HG03521 (cell line): ENCODE results near the gene SCN4A.
A peak's percentile ranks its signal among the peaks of the same experiment; 100 is the strongest.
"Not testable (repeated sequence)": the region's sequence is repeated elsewhere in the genome, so short reads cannot be mapped to it uniquely, and the experiment has no call there.

Experiments
- ATAC-seq: cut with Tn5 transposase; IDR thresholded peaks from one replicate; pipeline ENCODE4 v1.9.1; 2021; ENCODE audit warnings: mild to moderate bottlenecking, moderate library complexity; ENCODE audit not compliant: unreplicated experiment

SCN4A gene

DNA sequence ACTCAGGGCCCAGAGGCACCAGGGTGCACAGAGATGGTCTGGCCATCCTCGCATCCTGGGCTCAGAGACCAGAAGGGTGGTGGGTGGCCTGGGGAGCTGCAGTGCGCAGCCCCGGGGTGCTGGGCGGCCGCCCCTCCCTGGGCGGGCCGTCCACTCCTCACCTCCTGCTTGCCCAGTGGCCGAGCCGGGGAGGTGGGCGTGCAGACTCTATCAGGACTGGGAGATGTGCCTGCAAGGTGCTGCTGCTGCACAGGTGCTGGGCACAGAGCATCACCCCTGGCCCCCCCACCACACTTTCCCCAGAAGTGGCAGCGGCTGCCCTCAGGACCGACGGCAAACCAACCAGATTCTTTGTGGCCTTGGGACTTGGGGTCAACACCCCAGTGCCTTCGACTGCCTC, at the start of gene SCN4A:
Gene SCN4A (minus strand): TSS at position 123 of the 400 bp plus-strand sequence. CDS start 77 bp downstream, at position 46.
- no peak for ATAC-seq

GRCh38 chr17:64020056-64020766, 47.5 kb upstream of the SCN4A start, which contains the start of gene ICAM2:
Gene ICAM2 (minus strand): TSS chr17:64020633. CDS start chr17:64006691, 13,942 bp downstream.
- ATAC-seq, result peak; percentile 63

DNA sequence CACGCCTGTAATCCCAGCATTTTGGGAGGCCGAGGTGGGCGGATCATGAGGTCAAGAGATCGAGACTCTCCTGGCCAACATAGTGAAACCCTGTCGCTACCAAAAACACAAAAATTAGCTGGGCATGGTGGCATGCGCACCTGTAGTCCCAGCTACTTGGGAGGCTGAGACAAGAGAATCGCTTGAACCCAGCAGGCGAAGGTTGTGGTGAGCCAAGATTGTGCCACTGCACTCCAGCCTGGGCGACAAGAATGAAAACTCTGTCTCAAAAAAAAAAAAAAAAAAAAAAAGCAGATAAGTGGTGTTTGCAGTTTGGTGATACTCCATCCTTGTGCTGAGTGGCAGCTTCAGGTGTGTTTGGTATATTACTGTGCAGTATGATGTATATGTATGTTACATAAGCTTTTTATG, 46.8 kb upstream of the SCN4A start:
- peak; percentile 7 for ATAC-seq

- ATAC-seq, result no peak
Measured at GRCh38 chr17:64017381-64017980, 44.8 kb upstream of the SCN4A start.

GRCh38 chr17:64016974-64017373, 44.3 kb upstream of the SCN4A start:
- ATAC-seq, result no peak

GRCh38 chr17:64016231-64016784, 43.6 kb upstream of the SCN4A start:
- no peak for ATAC-seq

GRCh38 chr17:64015447-64015846, 42.7 kb upstream of the SCN4A start:
- ATAC-seq, result no peak

DNA sequence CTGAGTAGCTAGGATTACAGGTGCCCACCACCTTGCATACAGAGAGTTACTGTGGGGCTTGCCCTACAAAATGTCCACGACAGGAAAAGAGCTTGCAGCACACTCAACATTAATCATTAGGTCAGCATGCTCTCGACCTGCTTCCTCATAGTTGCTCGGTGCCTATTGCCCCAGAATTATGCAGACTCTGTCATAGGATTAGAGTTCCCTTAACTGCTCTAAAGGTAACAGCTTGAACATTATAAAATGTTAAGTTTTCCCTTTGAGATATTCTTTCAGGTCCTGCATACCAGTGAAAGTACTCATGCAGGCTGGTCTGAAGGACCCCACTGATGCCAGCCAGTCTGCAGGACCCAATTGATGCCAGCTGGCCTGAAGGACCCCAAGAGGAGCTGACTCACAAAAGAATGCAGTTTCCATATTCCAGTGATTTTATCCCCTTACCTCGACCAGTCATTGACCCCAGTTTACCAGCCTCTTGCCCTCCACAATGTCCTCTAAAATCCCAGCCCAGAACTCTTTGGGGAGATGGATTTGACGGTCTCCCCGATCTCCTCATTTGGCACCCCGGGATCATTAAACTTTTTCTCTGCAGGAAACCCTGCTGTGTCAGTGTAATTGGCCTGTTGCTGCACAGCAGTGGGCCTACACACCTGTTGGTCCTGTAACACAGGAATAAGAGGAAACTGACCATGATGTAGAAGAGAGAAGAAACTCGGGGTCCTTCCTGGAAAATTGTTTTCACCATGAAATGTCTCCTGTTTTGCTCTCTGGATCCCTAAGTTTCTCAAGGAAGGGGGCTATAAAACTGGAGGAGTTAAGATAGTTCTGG, 37.1 kb upstream of the SCN4A start:
- ATAC-seq, result no peak

DNA sequence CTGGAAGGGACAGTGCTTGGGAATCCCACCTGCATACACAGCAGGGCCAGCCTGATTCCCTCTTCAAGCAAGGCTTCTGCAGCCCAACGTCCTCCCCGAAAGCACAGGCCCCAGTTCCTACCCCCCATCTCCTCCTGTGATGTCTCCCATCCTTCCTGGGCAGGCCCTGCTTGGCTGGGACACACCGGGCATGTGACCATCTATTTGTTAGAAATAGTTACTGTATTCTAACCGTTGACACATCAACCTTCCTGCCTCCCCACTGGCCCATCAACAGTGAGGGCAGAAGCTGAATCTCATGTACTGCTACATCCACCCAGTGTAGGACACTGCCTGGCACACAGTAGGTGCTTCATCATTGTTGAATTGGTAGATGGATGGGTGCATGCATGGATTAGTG, 36.1 kb upstream of the SCN4A start:
- no peak for ATAC-seq

- ATAC-seq, result no peak
Measured at GRCh38 chr17:64008346-64008745, 35.6 kb upstream of the SCN4A start.

DNA sequence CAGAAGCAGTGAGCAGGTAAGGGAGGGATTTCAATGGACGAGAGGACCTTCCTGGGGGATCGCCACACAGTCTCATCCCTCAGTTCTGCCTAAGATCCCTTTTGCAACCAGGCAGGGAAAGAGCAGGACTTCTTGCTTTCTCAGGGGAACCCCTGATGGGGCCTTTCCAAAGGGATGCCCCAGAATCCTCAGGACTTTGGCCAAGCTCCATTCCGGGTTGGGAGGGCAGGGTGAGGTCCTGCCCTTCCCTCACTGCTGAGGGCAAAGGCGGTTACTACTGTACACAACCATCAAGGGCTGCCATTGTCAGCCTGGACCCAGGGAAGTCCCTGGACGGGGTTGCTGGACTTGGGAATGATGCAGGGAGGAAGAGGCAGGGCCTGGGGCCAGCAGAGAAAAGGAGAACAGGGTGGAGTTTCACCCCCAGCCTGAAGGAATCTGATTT, 35.1 kb upstream of the SCN4A start:
- ATAC-seq, result no peak

- not testable (repeated sequence) for ATAC-seq
Measured at GRCh38 chr17:64007089-64007837, 34.5 kb upstream of the SCN4A start.

DNA sequence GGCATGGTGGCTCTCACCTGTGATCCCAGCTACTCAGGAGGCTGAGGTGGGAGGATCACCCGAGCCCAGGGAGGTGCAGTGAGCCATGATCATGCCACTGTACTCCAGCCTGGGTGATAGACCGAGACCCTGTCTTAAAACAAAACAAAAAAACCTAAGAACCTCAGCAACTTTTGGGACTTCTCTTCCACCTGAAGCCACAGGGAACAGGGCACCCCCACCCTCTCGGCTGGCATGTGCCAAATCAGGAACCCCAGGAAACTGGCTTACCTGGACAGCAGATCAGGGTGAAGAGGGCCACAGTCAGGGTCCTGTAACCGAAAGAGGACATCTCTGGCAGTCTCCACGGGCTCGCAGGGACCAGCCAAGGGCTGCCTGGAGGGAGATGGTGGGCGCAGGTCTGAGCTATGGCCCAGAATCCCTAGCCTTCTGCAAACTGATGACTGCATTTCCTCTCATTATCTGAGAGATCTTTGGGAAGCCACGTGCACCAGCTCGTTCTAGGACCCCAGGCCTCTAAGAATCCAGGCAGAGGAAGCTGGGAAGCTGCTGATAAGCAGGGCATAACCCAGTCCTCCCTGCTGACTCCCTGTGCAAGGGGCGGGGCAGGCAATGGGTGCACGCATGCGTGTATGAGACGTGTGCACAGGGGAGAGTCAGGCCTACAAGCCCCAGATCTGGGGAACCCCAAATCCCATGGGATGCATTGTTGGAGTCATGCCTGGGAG, 33.8 kb upstream of the SCN4A start:
- no peak for ATAC-seq

DNA sequence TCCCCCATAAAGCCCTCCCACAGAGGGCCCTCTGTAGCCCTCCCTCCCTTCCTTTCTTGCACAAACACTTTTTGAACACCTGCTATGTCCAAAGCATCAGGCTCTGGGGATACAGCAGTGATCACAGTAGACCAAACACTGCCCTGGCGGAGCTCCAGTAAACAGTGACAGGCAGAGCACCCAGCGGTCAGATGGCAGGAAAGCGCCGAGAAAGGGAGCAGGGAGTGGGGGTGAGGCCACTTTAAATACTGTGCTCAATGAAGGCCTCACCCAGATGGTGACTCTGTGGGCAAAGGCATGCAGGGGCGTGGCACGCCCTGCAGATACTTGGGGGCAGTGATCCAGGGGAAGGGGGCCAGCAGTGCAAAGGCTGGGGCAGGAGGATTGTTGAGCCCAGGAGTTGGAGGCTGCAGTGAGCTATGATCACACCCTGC, 33.0 kb upstream of the SCN4A start:
- no peak for ATAC-seq

- no peak for ATAC-seq
Measured at GRCh38 chr17:64004903-64005733, 32.4 kb upstream of the SCN4A start.

- no peak for ATAC-seq
Measured at GRCh38 chr17:64004218-64004770, 31.6 kb upstream of the SCN4A start.

DNA sequence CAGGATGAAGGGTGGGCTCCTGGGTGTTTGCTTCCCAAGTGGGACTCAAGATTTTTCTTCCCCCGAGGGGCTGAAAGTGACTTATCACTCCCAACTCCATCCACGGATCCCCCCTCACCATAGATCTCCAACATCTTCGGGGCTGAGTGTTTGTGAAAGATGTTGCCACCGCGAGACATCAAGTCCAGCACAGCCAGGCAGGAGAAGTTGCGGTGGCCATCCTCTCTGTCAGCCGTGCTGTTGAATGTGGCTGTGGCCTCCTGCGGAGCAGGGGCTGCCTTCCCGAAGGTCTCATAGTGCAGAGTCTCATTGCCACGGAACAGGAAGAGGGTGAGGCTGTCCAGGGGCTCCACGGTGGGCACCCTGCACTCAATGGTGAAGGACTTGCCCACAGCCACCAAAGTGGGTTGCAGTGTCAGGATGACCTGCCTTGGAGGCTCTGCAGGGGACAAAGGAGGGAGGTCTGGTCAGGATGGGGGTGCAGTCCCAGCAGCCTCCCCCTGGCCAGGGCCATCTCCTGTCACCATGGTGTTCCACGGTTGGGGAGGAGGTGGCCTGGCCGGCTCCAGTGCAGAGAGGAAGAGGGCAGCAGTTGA, 30.9 kb upstream of the SCN4A start:
- no peak for ATAC-seq
